ENCODE results near the gene KRCC1.
"Not testable (repeated sequence)": the region's sequence is repeated elsewhere in the genome, so short reads cannot be mapped to it uniquely, and the experiment has no call there.

Gene KRCC1

GRCh38 chr2:88074854-88075292 is 19.3 kb upstream of the KRCC1 start:
- DNase-seq: peak; percentile 92

DNA sequence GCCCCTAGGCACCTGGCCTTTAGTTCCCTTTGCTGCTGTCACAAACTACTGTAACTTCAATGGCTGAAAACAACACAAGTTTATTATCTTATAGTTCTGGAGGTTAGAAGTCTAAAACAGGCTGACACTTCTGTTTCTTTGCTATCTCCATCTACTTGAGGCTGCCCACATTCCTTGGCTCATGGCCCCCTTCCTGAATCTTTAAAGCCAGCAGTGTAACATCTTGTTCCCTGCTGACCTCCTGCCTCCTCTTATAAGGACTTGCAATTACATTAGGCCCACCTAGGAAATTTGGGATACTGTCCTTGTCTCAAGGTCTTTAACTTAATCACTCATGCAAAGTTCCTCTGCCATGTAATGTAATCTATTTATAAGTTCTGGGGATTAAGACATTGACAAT is 18.6 kb upstream of the KRCC1 start:
- no peak for DNase-seq

DNA sequence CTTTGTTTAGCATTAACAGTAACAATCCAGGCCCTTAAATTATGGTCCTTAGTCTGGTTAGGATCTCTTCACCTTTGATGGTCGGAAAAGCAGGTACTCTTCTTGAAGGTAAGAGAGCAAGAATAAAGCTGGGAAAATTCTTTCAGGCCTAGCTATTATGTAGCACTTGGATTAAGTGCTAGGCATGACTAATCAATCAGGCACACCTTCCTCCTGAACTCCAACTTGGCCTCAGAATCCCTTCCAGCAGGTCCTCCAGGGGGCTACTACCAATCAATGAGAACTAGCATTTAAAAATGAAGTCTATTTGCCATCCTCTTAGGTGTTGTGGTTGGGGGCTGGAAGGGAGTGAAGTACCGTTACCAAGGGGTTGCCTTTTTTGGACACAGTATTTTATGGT is 15.8 kb upstream of the KRCC1 start:
- DNase-seq: no peak

GRCh38 chr2:88070055-88070454 is 14.5 kb upstream of the KRCC1 start:
- no peak for DNase-seq

GRCh38 chr2:88069117-88069516 is 13.5 kb upstream of the KRCC1 start:
- DNase-seq: no peak

GRCh38 chr2:88068044-88068443 is 12.5 kb upstream of the KRCC1 start:
- DNase-seq: no peak

GRCh38 chr2:88067598-88067997 is 12.0 kb upstream of the KRCC1 start, which contains the start of gene SMYD1:
SMYD1 (plus strand) TSS chr2:88067825; CDS start chr2:88067865, 40 bp downstream.
- DNase-seq: no peak

GRCh38 chr2:88067189-88067588 is 11.6 kb upstream of the KRCC1 start:
- DNase-seq: no peak

- no peak for DNase-seq
These were observed 11.0 kb upstream of the KRCC1 start for GRCh38 chr2:88066543-88066942.

GRCh38 chr2:88061295-88061694 is 5.7 kb upstream of the KRCC1 start:
- no peak for DNase-seq

DNA sequence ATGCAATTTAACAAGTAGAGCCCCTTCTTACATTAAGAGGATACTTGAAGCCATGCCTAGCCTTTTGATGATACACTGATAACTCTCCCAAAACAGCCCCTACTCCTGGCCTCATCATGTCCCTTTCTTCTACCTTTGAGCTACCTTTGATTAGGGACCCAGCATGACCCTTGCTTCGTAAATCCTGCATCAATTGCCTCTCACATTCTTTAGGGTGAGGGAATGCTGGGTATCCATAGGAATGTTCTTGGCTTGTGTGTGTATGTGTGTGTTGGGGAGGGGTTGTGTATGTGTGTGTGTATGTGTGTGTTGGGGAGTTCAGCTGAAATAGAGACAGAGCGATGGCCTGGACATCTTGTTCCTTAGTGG is 5.3 kb upstream of the KRCC1 start:
- DNase-seq: no peak

- DNase-seq: peak; percentile 45
These were observed 4.7 kb upstream of the KRCC1 start for GRCh38 chr2:88059979-88060906.

- DNase-seq: no peak
These were observed 2.6 kb upstream of the KRCC1 start for GRCh38 chr2:88058191-88058590.

DNA sequence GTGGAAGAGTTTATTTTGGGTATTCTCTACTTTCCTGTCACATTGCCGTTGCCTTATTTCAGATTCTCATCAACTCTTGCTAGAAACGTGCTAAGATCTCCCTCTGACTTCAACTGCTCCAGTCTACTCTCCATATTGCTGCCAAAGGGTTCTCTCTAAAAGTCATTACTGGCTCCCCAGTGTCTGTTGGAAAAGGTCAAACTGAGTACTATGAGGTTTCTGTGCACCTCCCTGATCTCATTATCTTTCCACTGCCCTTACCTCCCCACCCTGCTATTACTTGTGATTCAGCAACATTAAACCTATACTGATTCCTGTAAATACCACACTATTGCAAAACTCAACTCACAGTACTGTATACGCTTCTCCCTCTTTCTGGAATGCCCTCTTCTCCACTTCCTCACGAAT is 1.9 kb upstream of the KRCC1 start:
- DNase-seq: peak; percentile 54

DNA sequence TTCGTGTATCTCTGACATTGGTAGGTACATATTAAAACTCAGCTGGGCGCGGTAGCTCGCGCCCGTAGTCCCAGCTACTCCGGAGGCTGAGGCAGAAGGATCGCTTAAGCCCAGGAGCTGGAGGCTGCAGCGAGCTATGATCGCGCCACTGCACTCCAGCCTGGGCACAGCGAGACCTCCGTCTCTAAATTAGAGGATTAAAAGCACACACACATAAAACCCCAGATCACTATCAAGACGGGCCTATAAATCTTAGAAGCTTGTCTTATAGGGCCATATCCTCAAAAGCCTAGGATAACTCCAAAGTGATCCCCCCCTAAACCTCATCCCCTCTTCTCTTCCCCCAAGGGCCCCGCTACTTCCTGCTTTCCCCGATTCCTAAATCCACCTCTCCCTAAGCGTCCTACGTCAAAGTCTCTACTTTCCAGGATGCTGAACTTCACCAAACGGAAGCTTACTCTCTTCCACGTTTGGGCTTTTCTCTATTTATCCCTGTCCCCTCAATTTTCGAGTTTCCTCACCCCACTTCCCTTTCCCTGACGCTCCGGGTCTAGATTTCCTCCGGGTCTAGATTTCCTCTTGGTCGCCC is 707 bp downstream of the KRCC1 start:
- DNase-seq: peak; percentile 32

GRCh38 chr2:88053934-88054781 is 1.4 kb downstream of the KRCC1 start:
- no peak for DNase-seq

GRCh38 chr2:88053296-88053695 is 2.3 kb downstream of the KRCC1 start:
- DNase-seq: peak; percentile 45

- no peak for DNase-seq
These were observed 3.8 kb downstream of the KRCC1 start for GRCh38 chr2:88051792-88052191.

DNA sequence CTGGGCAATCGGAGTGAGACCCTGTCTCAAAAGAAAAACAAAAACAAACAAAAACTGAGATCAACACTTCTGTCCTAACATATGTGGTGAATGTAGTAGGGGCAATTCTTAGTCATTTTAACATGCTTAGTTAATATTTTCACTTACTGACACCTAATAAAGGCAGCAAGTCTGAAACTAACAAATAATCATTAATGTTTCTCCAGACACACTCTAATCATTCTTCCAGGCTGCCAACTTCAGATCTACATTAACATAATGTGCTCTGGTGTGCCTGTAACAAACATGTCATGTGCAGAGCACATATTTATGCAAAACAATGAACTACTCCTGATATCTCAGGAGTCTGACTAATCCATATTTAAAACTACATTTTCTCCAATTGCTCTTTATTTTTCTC is 6.0 kb downstream of the KRCC1 start:
- no peak for DNase-seq

DNA sequence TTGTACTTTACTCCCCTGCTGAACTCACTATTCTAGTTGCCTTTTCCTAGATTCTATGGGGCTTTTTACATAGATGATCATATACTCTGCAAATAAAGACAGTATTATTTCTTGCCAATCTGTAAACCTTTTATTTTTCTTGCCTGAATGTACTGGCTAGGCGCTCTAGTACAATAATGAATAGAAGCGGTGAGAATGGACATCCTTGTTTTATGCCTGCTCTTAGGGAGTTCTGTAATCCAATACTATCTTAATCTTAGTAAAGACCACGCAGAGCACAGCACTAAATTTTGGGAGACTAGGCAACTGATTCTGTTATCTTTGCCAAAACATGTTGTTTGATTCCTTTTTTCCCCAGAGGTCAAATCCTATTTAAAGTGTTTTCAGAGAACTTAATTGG is 7.0 kb downstream of the KRCC1 start:
- no peak for DNase-seq

DNA sequence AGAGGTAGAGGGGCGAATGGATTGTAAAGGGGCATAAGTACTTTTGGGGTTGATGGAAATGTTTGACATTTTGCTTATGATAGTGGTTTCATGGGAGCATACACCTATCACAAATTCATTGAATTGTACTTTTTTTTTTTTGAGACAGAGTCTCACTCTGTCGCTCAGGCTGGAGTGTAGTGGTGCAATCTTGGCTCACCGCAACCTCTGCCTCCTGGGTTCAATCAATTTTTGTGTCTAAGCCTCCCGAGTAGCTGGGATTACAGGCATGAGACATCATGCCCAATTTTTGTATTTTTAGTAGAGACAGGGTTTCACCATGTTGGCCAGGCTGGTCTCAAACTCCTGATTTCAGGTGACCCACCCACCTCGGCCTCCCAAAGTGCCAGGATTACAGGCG is 10.0 kb downstream of the KRCC1 start:
- not testable (repeated sequence) for DNase-seq

GRCh38 chr2:88042476-88042875 is 13.1 kb downstream of the KRCC1 start:
- DNase-seq: no peak

All from fibroblast of upper back skin (primary cell).